ENCODE measurements around the gene C11orf54.
"Not testable (repeated sequence)": the region's sequence is repeated elsewhere in the genome, so short reads cannot be mapped to it uniquely, and the experiment has no call there.

C11orf54 gene

GRCh38 chr11:93766504-93766903 is 25.0 kb downstream of the C11orf54 start:
- no peak for DNase-seq (ENCODE audit: low read depth in 2 of 2)

DNA sequence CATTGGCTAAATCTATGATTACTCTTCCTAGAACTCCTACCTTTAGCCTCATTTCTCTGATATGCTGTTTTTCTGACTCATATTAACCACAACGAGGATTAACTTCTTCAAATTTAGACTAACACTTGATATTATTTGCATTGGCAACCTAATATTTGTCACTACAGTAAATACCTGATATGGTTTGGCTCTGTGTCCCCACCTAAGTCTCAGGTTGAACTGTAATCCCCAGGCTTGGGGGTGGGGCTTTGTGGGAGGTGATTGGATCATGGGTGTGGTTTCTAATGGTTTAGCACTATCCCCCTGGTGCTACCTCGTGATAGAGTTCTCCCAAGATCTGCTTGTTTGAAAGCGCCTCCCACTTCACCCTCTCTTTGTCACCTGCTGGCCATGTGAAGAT is 25.5 kb downstream of the C11orf54 start:
- no peak for DNase-seq (ENCODE audit: low read depth in 2 of 2)

DNA sequence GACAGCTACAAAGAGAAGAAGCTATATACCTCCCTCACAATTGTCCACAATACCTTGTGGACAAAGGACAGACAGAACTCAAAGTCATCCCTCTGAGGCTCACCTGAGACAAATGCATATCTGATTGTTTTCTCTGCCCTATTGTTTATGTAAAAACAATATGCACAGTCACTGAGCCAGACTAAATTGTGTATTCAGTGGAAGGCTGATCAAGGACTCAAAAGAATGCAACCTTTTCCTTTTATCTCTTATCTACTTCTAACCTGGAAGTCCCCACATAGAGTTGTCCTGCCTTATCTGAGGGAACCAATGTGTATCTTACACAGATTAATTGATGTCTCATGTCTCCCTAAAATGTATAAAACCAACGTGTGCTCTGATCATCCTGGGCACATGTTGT is 28.7 kb downstream of the C11orf54 start:
- DNase-seq (ENCODE audit: low read depth in 2 of 2) = no peak

DNA sequence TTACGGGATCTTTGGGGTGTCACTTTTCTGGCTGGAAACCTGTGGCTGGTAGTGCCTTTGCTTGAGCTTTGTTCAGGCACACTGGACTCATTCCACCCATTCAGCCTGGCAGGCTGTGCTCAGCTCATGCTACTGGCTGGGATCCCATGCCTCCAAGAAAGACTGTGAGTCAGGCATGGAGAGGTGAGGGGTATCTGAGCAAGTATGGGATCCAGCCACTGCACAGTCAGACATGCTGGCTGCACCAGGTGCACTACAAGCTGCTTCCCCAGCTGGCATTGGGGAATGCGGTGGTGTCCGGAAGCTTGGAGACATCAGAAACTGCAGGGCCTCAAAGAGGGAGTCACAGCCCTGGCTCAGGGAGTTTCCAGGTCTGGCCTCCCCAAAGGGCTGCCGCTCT is 30.7 kb downstream of the C11orf54 start:
- no peak for DNase-seq (ENCODE audit: low read depth in 2 of 2)

DNA sequence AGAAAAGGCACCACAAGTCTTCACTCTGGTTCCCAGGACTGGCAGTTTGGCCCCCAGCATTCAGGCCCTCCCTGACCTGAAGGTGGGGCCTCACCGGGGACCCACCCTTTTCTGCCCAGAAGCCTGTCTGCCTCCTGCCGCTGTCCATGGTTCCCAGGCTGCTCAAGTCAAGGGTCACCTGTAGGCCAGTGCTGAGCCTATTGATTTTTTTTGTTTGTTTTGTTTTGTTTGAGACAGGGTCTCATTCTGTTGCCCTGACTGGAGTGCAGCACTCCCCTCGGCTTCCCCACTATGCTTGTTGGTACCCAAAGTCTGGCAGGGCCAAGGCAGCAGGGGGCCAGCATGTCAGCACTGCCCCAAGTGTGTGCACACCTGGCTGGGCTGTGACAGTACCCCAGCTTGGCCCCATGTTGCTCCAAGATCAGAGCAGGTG is 31.6 kb downstream of the C11orf54 start:
- DNase-seq (ENCODE audit: low read depth in 2 of 2) = no peak

- DNase-seq (ENCODE audit: low read depth in 2 of 2) = no peak
Observed at GRCh38 chr11:93773601-93774200, 32.2 kb downstream of the C11orf54 start.

- DNase-seq (ENCODE audit: low read depth in 2 of 2) = not testable (repeated sequence)
Observed at GRCh38 chr11:93774560-93774959, 33.1 kb downstream of the C11orf54 start.

DNA sequence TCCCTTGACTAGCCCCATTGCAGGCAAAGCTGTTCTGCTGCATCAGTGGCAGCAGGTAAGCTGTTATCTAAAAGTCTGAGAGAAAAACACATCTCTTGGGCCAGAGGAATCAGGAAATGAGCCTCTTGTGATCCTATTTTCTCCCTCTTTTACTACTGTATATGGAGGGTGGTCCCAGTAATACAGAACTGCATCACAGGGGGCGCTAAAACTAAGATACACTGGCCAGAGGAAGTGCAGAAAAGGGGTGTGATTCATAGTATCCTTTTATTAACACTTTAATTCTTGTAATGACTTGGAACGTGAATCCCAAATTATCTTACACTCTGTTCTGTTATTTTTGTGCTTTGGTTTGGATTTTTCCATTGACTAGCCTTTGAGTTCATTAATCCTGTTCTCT is 33.8 kb downstream of the C11orf54 start:
- no peak for DNase-seq (ENCODE audit: low read depth in 2 of 2)

DNA sequence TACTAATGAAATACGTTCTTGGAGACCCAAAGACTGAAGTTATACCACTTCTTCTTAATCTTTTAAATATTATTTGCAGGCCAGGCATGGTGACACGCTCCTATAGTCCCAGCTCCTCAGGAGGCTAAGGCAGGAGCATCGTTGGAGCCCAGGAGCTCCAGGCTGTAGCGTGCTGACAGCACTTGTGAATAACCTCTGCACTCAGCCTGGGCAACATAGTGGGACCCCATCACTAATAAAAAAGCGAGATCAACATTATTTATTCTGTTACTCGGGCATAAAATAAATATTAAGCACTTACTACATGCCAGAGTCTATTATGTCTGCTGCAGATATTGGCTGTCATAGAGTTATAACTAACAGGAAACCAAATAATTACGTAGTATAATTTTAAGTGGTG is 41.9 kb downstream of the C11orf54 start:
- no peak for DNase-seq (ENCODE audit: low read depth in 2 of 2)

- DNase-seq (ENCODE audit: low read depth in 2 of 2) = no peak
Observed at GRCh38 chr11:93783765-93784144, 42.3 kb downstream of the C11orf54 start.

DNA sequence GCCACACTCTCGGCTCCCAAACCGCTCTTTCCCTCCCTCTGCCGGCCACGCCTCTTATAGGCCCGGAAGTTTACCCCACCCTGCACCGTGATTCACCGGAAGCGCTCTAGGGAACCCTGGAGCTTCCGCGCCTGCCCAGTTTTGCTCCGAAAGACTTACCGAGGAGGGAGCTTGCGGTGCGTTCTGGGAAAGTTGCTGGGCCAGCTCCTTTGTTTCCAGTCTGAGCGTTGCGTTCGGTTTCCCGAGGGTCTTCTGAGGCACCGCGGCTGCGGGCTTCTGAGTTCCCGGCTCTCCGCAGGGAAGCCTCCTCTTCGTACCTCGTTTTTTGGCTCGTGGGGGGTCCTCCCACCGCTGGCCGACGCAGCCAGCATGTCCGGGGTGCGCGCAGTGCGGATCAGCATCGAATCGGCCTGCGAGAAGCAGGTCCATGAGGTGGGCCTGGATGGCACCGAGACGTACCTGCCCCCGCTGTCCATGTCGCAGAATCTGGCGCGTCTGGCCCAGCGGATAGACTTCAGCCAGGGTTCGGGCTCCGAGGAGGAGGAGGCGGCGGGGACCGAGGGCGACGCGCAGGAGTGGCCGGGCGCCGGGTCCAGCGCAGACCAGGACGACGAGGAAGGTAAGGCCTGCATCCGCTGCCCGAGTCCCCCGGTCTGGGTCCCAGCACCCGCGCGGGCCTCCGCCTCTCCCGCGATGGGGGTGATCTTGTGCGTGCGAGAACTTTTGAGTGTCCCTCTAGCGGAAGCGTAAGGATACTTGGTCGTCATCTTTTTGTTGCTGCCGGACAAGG is 42.9 kb downstream of the C11orf54 start, which contains the start of gene MED17:
Gene MED17 (plus strand): TSS at position 138 of the 790 bp plus-strand sequence. CDS start 232 bp downstream, at position 370.
- DNase-seq (ENCODE audit: low read depth in 2 of 2) = peak; percentile 83 to 84

- DNase-seq (ENCODE audit: low read depth in 2 of 2) = no peak
Observed at GRCh38 chr11:93784935-93785360, 43.5 kb downstream of the C11orf54 start.

DNA sequence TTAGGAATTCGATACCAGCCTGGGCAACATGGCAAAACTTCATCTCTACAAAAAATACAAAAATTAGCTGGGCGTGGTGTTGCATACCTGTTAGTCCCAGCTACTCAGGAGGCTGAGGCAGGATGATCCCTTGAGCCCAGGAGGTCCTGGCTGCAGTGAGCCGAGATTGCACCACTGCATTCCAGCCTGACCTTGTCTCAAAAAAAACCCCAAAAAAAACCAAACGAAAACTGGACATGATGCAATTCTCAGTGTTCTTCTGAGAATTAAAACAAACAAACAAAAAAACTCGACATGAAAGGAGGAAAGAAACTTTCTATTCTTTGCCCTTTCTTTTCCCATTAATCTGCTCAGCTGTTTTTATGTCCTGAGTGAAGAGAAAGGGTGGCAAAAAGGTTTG is 50.0 kb downstream of the C11orf54 start:
- DNase-seq (ENCODE audit: low read depth in 2 of 2) = no peak

- DNase-seq (ENCODE audit: low read depth in 2 of 2) = no peak
Observed at GRCh38 chr11:93796441-93797231, 55.2 kb downstream of the C11orf54 start.

DNA sequence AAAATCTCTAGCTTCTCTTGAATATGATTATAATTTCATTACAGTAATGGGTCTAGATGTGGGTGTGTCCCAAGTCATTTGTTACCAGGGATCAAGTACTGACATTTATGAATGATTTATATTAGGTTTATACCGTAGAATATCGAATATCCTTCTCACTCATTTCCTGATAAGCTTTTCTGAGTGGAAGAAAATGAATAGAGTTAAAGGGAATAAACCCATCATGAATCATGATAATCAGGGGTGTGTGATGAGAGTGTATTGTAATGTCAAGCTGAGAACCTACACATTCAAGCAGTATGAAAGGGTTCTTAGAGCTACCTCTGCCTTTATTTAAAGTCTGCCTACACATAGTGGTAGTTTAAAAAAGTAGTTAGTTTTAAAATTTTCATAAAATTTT is 59.9 kb downstream of the C11orf54 start:
- no peak for DNase-seq (ENCODE audit: low read depth in 2 of 2)

GRCh38 chr11:93804879-93805278 is 63.4 kb downstream of the C11orf54 start:
- no peak for DNase-seq (ENCODE audit: low read depth in 2 of 2)

- DNase-seq (ENCODE audit: low read depth in 2 of 2) = no peak
Observed at GRCh38 chr11:93807980-93808379, 66.5 kb downstream of the C11orf54 start.

- DNase-seq (ENCODE audit: low read depth in 2 of 2) = no peak
Observed at GRCh38 chr11:93813974-93814373, 72.5 kb downstream of the C11orf54 start.
